GM21423 (cell line): Measurements from ENCODE around the gene CLDN4.

Source experiments
- ATAC-seq: cut with Tn5 transposase; IDR thresholded peaks from one replicate; pipeline ENCODE4 v1.9.1; 2021; ENCODE audit warnings: mild to moderate bottlenecking, moderate library complexity; ENCODE audit not compliant: unreplicated experiment

CLDN4 gene

GRCh38 chr7:73871163-73872011, 40.6 kb downstream of the CLDN4 start:
- ATAC-seq, result no peak

GRCh38 chr7:73872056-73872908, 41.5 kb downstream of the CLDN4 start:
- no peak for ATAC-seq

DNA sequence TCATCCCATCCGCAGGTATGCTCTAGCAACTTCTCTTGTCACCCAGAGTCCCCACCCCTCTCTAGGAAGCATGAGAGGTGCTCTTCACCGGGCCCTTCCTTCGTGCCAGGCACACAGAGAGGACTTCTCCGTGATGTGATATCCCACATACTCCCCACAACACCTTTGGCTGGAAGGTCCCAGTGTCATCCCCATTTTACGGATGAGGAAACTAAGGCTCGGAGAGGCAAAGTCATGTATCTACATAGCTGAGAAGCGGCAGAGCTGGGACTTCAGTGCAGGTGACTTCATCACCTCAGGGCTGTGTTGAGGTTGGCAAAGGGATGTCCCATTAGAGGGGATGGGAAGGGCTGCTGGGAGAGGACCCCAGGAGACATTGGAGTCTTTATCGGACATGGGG, 45.6 kb downstream of the CLDN4 start:
- no peak for ATAC-seq

DNA sequence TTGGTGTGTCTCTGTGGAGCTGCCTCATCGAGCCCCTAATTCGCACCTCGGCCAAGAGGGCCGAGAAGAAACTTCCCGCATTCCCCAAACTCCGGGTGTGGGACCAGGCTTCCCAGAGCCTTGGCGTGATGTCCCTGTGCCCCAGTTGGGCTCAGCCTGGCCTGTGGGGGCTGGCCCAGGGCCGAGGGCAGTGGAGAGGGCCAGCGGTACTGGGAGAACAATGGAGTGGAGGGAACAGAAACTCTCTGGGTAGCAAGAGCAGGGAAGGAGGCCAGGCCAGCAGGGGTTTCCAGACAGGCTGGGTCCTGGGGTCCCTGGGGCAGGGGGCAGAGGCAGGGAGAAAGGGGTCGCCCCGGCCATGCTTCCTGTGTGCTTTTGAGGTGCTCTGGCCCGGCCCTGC, 46.2 kb downstream of the CLDN4 start:
- no peak for ATAC-seq

- ATAC-seq, result no peak
Measured at GRCh38 chr7:73879977-73880681, 49.3 kb downstream of the CLDN4 start.

- ATAC-seq, result no peak
Measured at GRCh38 chr7:73880755-73881328, 50.0 kb downstream of the CLDN4 start.

- no peak for ATAC-seq
Measured at GRCh38 chr7:73881352-73882046, 50.7 kb downstream of the CLDN4 start.

DNA sequence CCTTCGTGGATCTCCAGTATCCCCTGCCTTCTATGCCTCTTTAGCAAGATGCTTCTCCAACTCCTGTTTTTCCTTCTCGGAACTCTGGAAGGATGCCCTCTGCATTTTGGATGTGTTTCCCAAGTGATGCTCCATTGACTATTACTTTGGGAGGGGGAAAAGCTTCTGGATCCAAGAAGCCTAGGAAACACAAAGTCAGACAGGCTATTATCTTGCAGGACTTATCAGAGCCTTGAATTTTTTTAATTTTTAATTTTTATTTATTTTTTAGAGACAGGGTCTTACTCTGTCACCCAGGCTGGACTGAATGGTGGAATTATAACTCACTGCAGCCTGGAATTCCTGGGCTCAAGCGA, 51.2 kb downstream of the CLDN4 start:
- no peak for ATAC-seq
